ENCODE measurements around the gene EXOG.

The EXOG gene, protein sequence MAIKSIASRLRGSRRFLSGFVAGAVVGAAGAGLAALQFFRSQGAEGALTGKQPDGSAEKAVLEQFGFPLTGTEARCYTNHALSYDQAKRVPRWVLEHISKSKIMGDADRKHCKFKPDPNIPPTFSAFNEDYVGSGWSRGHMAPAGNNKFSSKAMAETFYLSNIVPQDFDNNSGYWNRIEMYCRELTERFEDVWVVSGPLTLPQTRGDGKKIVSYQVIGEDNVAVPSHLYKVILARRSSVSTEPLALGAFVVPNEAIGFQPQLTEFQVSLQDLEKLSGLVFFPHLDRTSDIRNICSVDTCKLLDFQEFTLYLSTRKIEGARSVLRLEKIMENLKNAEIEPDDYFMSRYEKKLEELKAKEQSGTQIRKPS

GRCh38 chr3:38496131-38496910 lies at the start of gene EXOG:
EXOG (plus strand) TSS chr3:38496340; CDS start chr3:38496368, 28 bp downstream.
- DNase-seq (ENCODE audit: low spot score) = peak; percentile 91

DNA sequence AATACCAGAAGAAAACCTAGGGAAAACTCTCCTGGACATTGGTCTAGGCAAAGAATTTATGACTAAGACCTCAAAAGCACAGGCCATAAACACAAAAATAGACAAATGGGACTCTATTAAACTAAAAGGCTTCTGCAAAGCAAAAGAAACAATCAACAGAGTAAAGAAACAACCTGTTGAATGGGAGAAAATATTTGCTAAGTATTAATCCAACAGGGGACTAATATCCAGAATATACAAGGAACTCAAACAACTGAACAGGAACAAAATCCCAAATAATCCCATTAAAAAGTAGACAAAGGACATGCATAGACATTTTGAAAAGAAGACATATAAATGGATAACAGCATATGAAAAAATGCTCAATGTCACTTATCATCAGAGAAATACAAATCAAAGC lies 49.3 kb upstream of the EXOG start:
- no peak for DNase-seq (ENCODE audit: low spot score)

- no peak for DNase-seq (ENCODE audit: low spot score)
Observed at GRCh38 chr3:38450853-38451252, 45.3 kb upstream of the EXOG start.

DNA sequence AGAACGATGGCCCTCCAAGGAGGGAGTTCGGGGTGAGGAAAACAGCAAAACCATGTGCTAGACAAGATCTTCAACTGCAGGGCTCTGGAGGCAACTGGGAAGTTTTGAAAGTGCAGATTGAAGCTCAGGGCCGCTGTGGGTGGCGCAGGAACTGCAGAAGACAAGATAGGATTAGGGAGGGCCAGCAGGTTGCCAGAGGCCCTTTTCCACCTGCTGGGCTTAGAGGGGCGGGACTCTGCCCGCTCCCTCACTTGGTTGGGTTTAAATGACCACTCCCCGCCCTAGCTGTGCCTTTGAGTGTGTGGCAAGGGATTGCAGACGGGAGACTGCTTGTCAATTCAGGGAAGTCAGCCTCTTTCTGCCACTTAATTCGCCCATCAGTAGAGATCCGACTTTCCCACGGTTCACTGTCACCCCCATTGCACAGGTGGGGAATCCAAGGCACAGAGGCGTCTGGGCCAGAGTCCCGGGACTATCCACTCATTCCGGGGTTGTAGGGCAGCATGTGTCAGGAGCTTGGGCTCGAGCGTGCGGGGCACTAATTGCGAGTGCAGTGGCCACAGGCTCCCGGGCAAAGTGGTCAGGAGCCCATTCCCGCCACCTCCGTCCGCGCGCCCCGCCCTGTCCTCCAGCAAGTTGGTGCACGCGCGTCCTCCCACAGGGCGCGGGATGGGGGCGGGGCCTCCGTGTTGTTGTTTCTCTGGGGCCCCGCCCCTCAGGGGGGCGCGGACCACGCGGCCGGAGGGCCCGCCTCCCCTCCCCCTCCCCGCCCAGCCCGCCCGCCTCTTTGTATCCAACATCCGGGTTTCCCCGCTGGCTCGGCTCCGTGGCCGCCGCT lies 42.8 kb upstream of the EXOG start, which contains the start of gene ACVR2B:
ACVR2B (plus strand) TSS at position 816 of the 838 bp plus-strand sequence. CDS start 433 bp downstream, outside the sequence.
- peak; percentile 83 for DNase-seq (ENCODE audit: low spot score)

GRCh38 chr3:38453913-38454177 lies 42.3 kb upstream of the EXOG start:
- DNase-seq (ENCODE audit: low spot score) = no peak

DNA sequence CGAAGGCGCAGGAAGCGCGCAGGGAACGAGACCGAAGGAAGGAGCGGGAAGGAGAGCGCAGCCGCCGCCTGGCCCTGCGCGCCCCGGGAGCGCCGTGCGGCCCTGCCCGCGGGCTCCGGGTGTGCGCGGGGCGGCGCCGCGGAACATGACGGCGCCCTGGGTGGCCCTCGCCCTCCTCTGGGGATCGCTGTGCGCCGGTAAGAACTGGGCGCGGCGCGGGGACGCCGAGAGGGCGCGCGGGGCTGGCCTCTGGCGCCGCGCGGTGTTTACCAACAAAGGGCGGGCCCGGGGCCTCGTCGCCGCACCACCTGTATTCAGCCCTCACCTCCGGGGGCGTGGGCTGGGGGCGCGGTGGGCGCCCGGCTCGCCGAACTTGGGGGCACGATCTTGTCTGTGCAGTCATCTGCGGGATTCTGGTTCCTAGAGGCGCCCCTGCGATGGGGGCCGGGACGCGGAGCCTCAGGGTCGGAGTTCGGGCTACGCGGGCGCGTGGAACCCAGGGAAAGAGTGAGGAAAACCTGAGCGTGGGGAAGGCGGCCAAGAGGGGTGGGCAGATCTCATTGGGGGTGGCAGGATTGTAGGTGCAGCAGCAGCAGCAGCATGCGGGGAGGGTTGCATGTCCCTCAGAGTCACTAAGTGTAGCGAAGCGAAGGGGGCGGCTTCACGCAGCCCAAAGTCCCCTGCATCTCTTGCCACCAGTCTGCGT lies 41.8 kb upstream of the EXOG start:
- peak; percentile 14 for DNase-seq (ENCODE audit: low spot score)

- peak; percentile 31 for DNase-seq (ENCODE audit: low spot score)
Observed at GRCh38 chr3:38454884-38455638, 41.1 kb upstream of the EXOG start.

- no peak for DNase-seq (ENCODE audit: low spot score)
Observed at GRCh38 chr3:38455639-38456430, 40.3 kb upstream of the EXOG start.

GRCh38 chr3:38457111-38458003 lies 38.8 kb upstream of the EXOG start:
- DNase-seq (ENCODE audit: low spot score) = no peak

DNA sequence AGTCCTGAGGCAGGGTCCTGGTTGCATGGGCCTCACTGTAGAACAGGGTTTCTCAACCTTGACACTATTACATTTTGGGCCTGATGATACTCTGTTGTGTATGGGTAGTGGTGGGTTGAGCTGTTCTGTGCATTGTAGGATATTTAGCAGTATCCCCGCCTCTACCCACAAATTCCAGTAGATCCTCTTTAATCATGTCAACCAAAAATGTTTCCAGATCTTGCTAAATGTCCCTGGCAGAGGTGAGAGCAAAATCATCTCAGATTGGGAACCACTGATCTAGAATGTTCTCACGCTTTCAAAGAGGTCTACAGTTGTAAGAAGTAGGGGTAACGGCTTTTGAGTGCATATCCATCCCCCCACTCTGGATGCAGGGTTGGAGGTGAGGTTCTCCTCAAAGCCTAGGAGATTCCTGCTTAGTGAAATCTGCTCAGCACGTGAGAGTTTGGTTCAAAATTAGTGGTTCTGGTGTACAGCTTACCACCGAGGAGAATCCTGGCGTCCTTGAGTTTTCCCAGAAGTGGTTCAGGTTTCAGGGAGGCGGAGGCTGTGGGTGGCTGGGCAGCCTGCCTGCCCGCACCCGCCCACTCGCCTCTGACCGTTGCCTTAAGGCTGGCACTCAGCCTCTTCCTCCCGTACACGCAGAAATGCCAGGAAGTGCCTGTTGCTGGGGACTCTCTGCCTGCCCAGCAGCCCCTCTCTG lies 37.2 kb upstream of the EXOG start:
- no peak for DNase-seq (ENCODE audit: low spot score)

GRCh38 chr3:38459499-38460048 lies 36.6 kb upstream of the EXOG start:
- no peak for DNase-seq (ENCODE audit: low spot score)

- no peak for DNase-seq (ENCODE audit: low spot score)
Observed at GRCh38 chr3:38460377-38461270, 35.5 kb upstream of the EXOG start.

GRCh38 chr3:38465588-38466154 lies 30.5 kb upstream of the EXOG start:
- DNase-seq (ENCODE audit: low spot score) = no peak

DNA sequence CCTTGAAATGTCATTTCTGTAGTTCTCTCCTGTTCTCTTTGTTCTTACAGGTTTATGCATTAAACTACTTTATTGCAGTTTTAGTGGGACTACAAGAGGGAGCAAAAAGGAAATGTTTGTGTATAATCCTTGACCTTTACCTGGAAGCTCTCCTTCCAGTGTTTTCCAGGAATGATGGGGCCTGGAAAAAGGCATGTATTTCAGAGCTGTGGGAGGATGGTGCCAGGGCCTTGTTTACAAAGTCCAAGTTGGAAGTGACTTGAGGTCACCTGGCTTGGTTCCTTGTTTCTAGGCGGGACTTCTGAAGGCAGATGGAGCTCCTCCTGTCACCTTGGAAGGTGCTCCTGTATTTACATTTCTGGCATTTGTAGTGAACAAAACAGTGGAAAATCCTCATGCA lies 27.4 kb upstream of the EXOG start:
- peak; percentile 24 for DNase-seq (ENCODE audit: low spot score)

DNA sequence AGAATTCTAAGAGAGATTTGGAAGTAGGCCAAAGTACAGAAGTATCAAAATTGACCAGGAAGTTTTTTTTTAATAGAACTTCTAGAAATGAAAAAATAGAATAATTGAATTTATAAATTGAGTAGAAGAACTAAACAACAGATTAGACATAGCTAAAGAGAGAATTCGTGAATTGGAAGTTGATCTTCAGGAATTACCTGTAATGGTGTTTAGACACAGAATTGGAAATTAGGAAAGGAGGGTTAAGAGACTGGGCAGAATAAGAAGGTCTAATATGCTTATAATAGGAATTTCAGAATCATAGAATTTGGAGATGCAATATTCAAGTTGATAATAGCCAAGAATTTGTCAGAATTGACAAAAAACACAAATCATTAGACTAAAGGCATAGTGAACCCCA lies 26.3 kb upstream of the EXOG start:
- DNase-seq (ENCODE audit: low spot score) = no peak

DNA sequence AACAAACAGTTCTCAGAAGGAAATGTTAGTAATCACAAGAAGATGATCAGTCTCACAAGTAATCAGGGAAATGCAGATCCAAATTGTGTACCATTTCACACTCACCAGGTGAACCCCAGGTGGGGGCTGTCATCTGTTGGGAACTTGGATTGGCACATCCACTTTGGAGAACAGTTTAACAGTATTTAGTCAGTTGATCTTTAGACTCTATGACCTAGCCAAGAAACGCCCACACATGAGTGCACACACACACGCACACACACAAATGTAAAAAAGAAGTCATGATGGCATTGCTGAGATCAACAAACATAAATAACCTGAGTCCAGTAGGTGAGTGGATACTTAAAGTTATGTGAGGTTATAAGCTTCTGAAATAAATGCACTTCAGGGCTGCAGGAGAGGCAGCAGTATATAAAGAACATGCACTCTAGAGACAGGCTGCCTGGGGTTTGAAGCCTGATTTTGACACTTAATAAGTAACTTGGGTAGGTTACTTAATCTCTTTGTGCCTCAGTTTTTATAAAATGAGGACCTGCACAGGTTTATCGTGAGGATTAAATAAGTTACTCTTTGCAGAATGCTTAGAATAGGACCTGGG lies 24.8 kb upstream of the EXOG start:
- DNase-seq (ENCODE audit: low spot score) = no peak

- no peak for DNase-seq (ENCODE audit: low spot score)
Observed at GRCh38 chr3:38472342-38472741, 23.8 kb upstream of the EXOG start.
